Muscle layer of colon (tissue), 2 donors: ENCODE results near the gene ENPP3.

Experiments
- H3K27ac ChIP-seq: one replicate; pipeline ENCODE4 v1.7.0; 2013; ENCODE audit warnings: low read depth, mild to moderate bottlenecking, low read length, moderate library complexity
- H3K27me3 ChIP-seq, 2 donors: one replicate each; pipeline ENCODE4 v1.7.0; 2013; ENCODE audit warnings: low read length in 2 of 2, mild to moderate bottlenecking in 2 of 2; ENCODE audit not compliant: insufficient read depth in 2 of 2, control insufficient read depth in 1 of 2
- H3K36me3 ChIP-seq: one replicate; pipeline ENCODE4 v1.7.0; 2013; ENCODE audit warnings: mild to moderate bottlenecking, low read length; ENCODE audit not compliant: insufficient read depth
- H3K4me1 ChIP-seq: one replicate; pipeline ENCODE4 v1.7.0; 2013; ENCODE audit warnings: mild to moderate bottlenecking, low read length; ENCODE audit not compliant: insufficient read depth
- H3K4me3 ChIP-seq, 2 donors: one replicate each; pipeline ENCODE4 v1.7.0; 2013; ENCODE audit warnings: low read length in 2 of 2, low read depth in 1 of 2, mild to moderate bottlenecking in 1 of 2, moderate library complexity in 1 of 2
- H3K9ac ChIP-seq: one replicate; pipeline ENCODE4 v1.7.0; 2013; ENCODE audit warnings: low read length
- H3K9me3 ChIP-seq: one replicate; pipeline ENCODE4 v1.7.0; 2013; ENCODE audit warnings: mild to moderate bottlenecking, low read length
- donor health status: abdominal sarcoma.
- donor health status: Adenocarcinoma of cecum.

The ENPP3 gene

DNA sequence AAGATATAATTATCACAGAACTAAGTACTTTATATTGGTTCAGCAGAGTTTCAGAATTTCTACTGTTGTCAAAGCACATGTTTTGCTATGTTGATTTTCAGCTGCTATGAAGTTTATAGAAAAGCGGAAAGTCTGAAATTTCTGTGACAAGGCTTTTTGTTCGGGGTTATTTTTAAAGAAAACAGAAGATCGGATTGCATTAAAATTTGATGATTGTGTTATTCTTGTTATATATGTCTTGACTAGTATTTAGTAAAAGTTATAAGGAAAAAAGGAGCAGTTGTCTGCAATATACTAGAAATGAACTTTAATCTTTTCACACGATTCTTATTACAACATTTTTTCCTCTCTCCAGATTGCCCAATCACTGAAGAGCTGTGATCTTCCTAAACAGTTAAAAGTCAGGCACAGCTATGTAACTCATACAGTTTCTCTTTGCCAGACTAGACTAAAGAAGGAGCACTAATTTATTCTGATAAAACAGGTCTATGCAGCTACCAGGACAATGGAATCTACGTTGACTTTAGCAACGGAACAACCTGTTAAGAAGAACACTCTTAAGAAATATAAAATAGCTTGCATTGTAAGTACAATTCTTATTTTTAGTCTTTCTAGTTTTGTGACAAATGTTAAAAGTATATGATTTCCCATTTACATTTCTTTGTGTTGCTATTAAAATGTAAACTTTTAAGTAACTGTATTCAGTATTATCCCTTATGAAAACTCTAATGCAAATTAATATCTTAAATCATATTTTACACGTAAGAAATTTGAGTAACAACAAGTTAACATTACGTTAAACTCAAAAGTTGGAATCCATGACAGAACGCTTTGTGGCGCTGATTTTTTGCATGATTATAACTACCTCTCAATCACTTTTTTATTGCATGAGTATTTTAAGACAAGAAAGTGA is at the start of gene ENPP3:
Gene ENPP3, plus strand, starts transcription at position 423 of the 913 bp plus-strand sequence. Its CDS starts 83 bp downstream, at position 506.
- Histone ChIP-seq H3K9me3 (no peaks in the 10 kb centered on the region), H3K4me3 (no peak within 1 kb of the TSS), H3K9ac (no peak within 1 kb of the TSS), H3K36me3 (no peaks in the 10 kb centered on the region), H3K4me1 (no peaks in the 10 kb centered on the region), H3K27ac (no peak within 1 kb of the TSS), H3K27me3 (no peaks in the 10 kb centered on the region)

GRCh38 chr6:131587909-131588308 is 49.2 kb upstream of the ENPP3 start:
- Histone ChIP-seq H3K27me3 (no peaks in the 10 kb centered on the region), H3K9ac (no peak overlapping the region), H3K4me3 (no peak overlapping the region), H3K27ac (no peak overlapping the region), H3K36me3 (peaks cover 42% of the 10 kb centered on the region), H3K4me1 (no peaks in the 10 kb centered on the region), H3K9me3 (no peaks in the 10 kb centered on the region)

- Histone ChIP-seq H3K36me3 (peaks cover 45% of the 10 kb centered on the region), H3K4me3 (no peak overlapping the region), H3K9me3 (no peaks in the 10 kb centered on the region), H3K9ac (no peak overlapping the region), H3K4me1 (no peaks in the 10 kb centered on the region), H3K27ac (no peak overlapping the region), H3K27me3 (no peaks in the 10 kb centered on the region)
Measured at GRCh38 chr6:131588643-131589042, 48.5 kb upstream of the ENPP3 start.

GRCh38 chr6:131592935-131593334 is 44.2 kb upstream of the ENPP3 start:
- no peak overlapping the region for H3K4me3 ChIP-seq
- H3K4me1 ChIP-seq, result no peaks in the 10 kb centered on the region
- no peak overlapping the region for H3K27ac ChIP-seq
- peaks cover 58% of the 10 kb centered on the region for H3K36me3 ChIP-seq
- no peaks in the 10 kb centered on the region for H3K27me3 ChIP-seq
- no peaks in the 10 kb centered on the region for H3K9me3 ChIP-seq
- H3K9ac ChIP-seq, result no peak overlapping the region

DNA sequence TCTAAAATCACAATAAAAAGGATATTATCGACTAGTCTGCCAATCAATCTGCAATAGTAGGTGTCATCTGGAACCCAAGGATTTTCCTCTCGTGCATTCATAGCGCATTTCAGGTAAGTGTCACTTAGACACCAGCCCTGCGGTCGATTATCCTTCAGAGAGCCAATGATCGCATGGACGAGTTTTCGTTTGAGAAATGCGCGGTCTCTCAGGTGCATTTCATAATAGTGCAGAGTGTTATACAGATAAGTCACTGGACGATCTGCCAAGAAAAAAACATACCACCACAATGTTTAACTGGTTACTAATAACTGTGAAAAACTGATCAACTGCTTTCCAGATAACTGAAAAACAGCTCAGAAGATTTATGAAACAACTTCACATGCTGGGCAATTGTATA is 43.0 kb upstream of the ENPP3 start:
- H3K4me3 ChIP-seq, result no peak overlapping the region
- peaks cover 64% of the 10 kb centered on the region for H3K36me3 ChIP-seq
- H3K9ac ChIP-seq, result no peak overlapping the region
- H3K27ac ChIP-seq, result no peak overlapping the region
- no peaks in the 10 kb centered on the region for H3K4me1 ChIP-seq
- H3K9me3 ChIP-seq, result no peaks in the 10 kb centered on the region
- H3K27me3 ChIP-seq, result no peaks in the 10 kb centered on the region

DNA sequence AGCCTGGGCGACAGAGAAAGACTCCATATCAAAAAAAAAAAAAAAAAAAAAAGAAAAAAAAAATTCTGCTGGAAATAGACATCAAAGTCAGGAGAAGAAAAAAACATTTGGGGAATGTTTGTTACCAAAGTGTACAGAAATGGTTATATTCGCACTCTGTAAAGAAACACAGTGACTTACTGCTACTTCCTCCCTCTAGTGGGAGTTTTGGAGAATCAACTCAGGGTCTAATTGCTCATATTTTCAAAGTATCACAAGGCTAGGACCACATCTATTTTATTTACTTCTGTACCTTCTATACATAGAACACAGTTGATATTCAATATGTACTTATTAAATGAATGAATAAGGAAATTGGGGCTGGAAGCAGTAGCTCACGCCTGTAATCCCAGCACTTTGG is 39.7 kb upstream of the ENPP3 start:
- no peaks in the 10 kb centered on the region for H3K9me3 ChIP-seq
- no peaks in the 10 kb centered on the region for H3K4me1 ChIP-seq
- peaks cover 72% of the 10 kb centered on the region for H3K36me3 ChIP-seq

DNA sequence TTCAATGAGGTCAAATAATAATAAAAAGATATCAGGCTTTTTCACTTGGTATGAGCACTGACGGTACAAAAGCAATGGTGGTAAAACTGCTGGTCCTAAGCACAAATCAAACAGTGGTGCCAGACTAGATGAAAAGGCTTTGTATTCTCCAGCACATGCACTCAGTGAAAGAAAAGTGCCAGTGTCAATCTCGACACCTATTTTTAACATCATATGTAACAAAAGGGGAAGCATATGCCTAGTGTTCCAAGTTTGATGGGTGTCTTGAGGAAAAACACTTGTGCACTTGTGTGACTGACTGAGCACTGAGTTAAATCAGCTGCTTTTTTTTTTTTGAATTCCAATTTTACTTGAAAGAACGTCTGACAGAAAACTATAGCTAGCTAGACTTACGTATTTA is 36.4 kb upstream of the ENPP3 start:
- no peak overlapping the region for H3K27ac ChIP-seq
- H3K9me3 ChIP-seq, result no peaks in the 10 kb centered on the region
- no peak overlapping the region for H3K4me3 ChIP-seq
- no peaks in the 10 kb centered on the region for H3K27me3 ChIP-seq
- no peaks in the 10 kb centered on the region for H3K4me1 ChIP-seq
- H3K36me3 ChIP-seq, result peaks cover 76% of the 10 kb centered on the region
- H3K9ac ChIP-seq, result no peak overlapping the region

More for the DNA sequence above, 39.7 kb upstream of the ENPP3 start:
- H3K9ac ChIP-seq, result no peak overlapping the region
- H3K27me3 ChIP-seq, result no peaks in the 10 kb centered on the region
- H3K4me3 ChIP-seq, result no peak overlapping the region
- H3K27ac ChIP-seq, result no peak overlapping the region

- Histone ChIP-seq H3K4me3 (no peak overlapping the region), H3K36me3 (peaks cover 66% of the 10 kb centered on the region), H3K27me3 (no peaks in the 10 kb centered on the region), H3K27ac (no peak overlapping the region), H3K4me1 (no peaks in the 10 kb centered on the region), H3K9me3 (no peaks in the 10 kb centered on the region), H3K9ac (no peak overlapping the region)
Measured at GRCh38 chr6:131602781-131603312, 34.3 kb upstream of the ENPP3 start.

GRCh38 chr6:131613296-131613925 is 23.7 kb upstream of the ENPP3 start:
- Histone ChIP-seq H3K36me3 (peaks cover 48% of the 10 kb centered on the region), H3K27me3 (no peaks in the 10 kb centered on the region), H3K9me3 (no peaks in the 10 kb centered on the region), H3K4me3 (no peak overlapping the region), H3K9ac (no peak overlapping the region), H3K4me1 (no peaks in the 10 kb centered on the region), H3K27ac (no peak overlapping the region)

- H3K4me3 ChIP-seq, result no peak overlapping the region
- peaks cover 51% of the 10 kb centered on the region for H3K36me3 ChIP-seq
- no peaks in the 10 kb centered on the region for H3K4me1 ChIP-seq
- H3K9ac ChIP-seq, result no peak overlapping the region
- H3K27ac ChIP-seq, result no peak overlapping the region
- no peaks in the 10 kb centered on the region for H3K27me3 ChIP-seq
- no peaks in the 10 kb centered on the region for H3K9me3 ChIP-seq
Measured at GRCh38 chr6:131615275-131615674, 21.8 kb upstream of the ENPP3 start.

GRCh38 chr6:131627724-131628682 is 9.1 kb upstream of the ENPP3 start, which contains the start of gene MED23:
Gene MED23, minus strand, starts transcription at chr6:131628242. Its CDS starts 193 bp downstream, at chr6:131628049.
- Histone ChIP-seq H3K9ac (peak within 1 kb of the TSS; percentile 58), H3K27ac (peak within 1 kb of the TSS; percentile 70), H3K9me3 (no peaks in the 10 kb centered on the region), H3K36me3 (peaks cover 19% of the 10 kb centered on the region), H3K27me3 (no peaks in the 10 kb centered on the region), H3K4me1 (peaks cover 21% of the 10 kb centered on the region), H3K4me3 (peak within 1 kb of the TSS; percentile 87 to 92)
